K562 (cell line): Measurements from ENCODE around the gene AGAP3. TPM values are rescaled to one million over a fixed set of nuclear protein-coding genes. Genes with fewer than 3 reads are reported as not detected.
A peak's percentile ranks its signal among the peaks of the same experiment; 100 is the strongest.

Experiments
- ATF4 ChIP-seq: fragments of 450-650 bp; formaldehyde crosslinking; IDR thresholded peaks from 2 replicates; pipeline ENCODE4 v1.4.0; 2022; ENCODE audit warnings: mild to moderate bottlenecking, moderate library complexity
- CBX1 ChIP-seq: sonication (generic); IDR thresholded peaks from 2 replicates; pipeline ENCODE4 v1.6.1; 2016; ENCODE audit warnings: antibody characterized with exemption, low read depth, mild to moderate bottlenecking
- CTCF ChIP-seq, 3 experiments: IDR thresholded peaks in 2 of 3; conservative IDR thresholded peaks in 1 of 3; 2 replicates each; pipeline ENCODE4 v1.5.1; 2011 to 2012; ENCODE audit warnings: low read length in 3 of 3, mild to moderate bottlenecking in 3 of 3, control low read depth in 2 of 3, improper control_type of control experiment in 1 of 3, inconsistent platforms in 1 of 3, low read depth in 1 of 3, mixed read lengths in 1 of 3, moderate library complexity in 1 of 3; ENCODE audit not compliant: insufficient read depth in 2 of 3
- IFI16 ChIP-seq: fragments of 250-450 bp; sonication (Bioruptor Pico); IDR thresholded peaks from 2 replicates; pipeline ENCODE4 v2.1.2; 2022; ENCODE audit warnings: mild to moderate bottlenecking, inconsistent platforms
- KAT7 ChIP-seq: sonication (generic); formaldehyde crosslinking; IDR thresholded peaks from 2 replicates; pipeline ENCODE4 v1.8.0; 2022; ENCODE audit warnings: missing genetic modification reagents, mild to moderate bottlenecking, borderline replicate concordance
- KLF1 ChIP-seq: fragments of 450-650 bp; IDR thresholded peaks from 2 replicates; pipeline ENCODE4 v1.6.1; 2016; ENCODE audit warnings: missing genetic modification characterization, missing compliant biosample characterization
- MAZ ChIP-seq, 2 experiments: fragments of 450-650 bp in 1 of 2; sonication (generic) in 1 of 2; formaldehyde crosslinking; IDR thresholded peaks in 1 of 2; conservative IDR thresholded peaks in 1 of 2; 2 replicates each; pipeline versions ENCODE4 v1.4.0 to v1.5.0; 2020; ENCODE audit warnings: mild to moderate bottlenecking in 1 of 2, missing genetic modification reagents in 1 of 2
- NFATC3 ChIP-seq: fragments of 450-650 bp; IDR thresholded peaks from 2 replicates; pipeline ENCODE4 v1.6.1; 2017; ENCODE audit warnings: mild to moderate bottlenecking
- PHF8 ChIP-seq: fragments of 200-600 bp; sonication (generic); IDR thresholded peaks from 2 replicates; pipeline ENCODE4 v1.6.1; 2012; ENCODE audit warnings: mixed run types, mild to moderate bottlenecking, inconsistent platforms, low read length, moderate library complexity, borderline replicate concordance
- RAD51 ChIP-seq: fragments of 450-650 bp; IDR thresholded peaks from 2 replicates; pipeline ENCODE4 v1.7.1; 2016; ENCODE audit warnings: low read depth, mild to moderate bottlenecking, borderline replicate concordance
- RBM15 ChIP-seq: fragments of 200-400 bp; formaldehyde crosslinking; IDR thresholded peaks from 2 replicates; pipeline ENCODE4 v1.6.1; 2018; ENCODE audit warnings: mild to moderate bottlenecking, low read length, moderate library complexity; ENCODE audit not compliant: insufficient read depth
- RERE ChIP-seq: sonication (generic); formaldehyde crosslinking; IDR thresholded peaks from 2 replicates; pipeline ENCODE4 v1.8.0; 2023; ENCODE audit warnings: missing genetic modification reagents, mild to moderate bottlenecking, borderline replicate concordance
- SMAD4 ChIP-seq: fragments of 250-450 bp; sonication (Bioruptor Pico); conservative IDR thresholded peaks from 2 replicates; pipeline ENCODE4 v1.8.0; 2021; ENCODE audit warnings: inconsistent platforms, mild to moderate bottlenecking, moderate library complexity
- ZC3H4 ChIP-seq: sonication (generic); formaldehyde crosslinking; IDR thresholded peaks from 2 replicates; pipeline ENCODE4 v1.9.0; 2021; ENCODE audit warnings: missing genetic modification reagents, borderline replicate concordance
- ZNF280B ChIP-seq: fragments of 250-450 bp; sonication (Bioruptor Pico); IDR thresholded peaks from 2 replicates; pipeline ENCODE4 v1.5.1; 2021; ENCODE audit warnings: mild to moderate bottlenecking
- ZNF444 ChIP-seq: fragments of 250-450 bp; sonication (Bioruptor Pico); IDR thresholded peaks from 2 replicates; pipeline ENCODE4 v1.4.0; 2020; ENCODE audit warnings: mild to moderate bottlenecking, moderate library complexity
- ZNF77 ChIP-seq: fragments of 250-450 bp; sonication (Bioruptor Pico); IDR thresholded peaks from 2 replicates; pipeline ENCODE4 v1.5.0; 2020
- ZNF778 ChIP-seq: fragments of 450-650 bp; formaldehyde crosslinking; IDR thresholded peaks from 2 replicates; pipeline ENCODE4 v1.4.0; 2020; ENCODE audit warnings: mild to moderate bottlenecking, moderate library complexity
- polyA plus RNA-seq, 8 experiments: library from polyadenylated mRNA; depleted of rRNA in 4 of 8; stranded (reverse) in 5 of 8; unstranded in 3 of 8; fragments of >200 nt; fragmentation: Nextera tagmentation in 2 of 8; fragmentation: Illumina TruSeq in 1 of 8; extraction: Ambion mirVana in 2 of 8; extraction: Trizol in 1 of 8; gene quantifications; 2 replicates each; pipeline versions ENCODE4 v1.2.1 to v1.2.3, GENCODE V29; 2011 to 2014; ENCODE audit warnings: inconsistent platforms in 1 of 8, missing spikeins in 1 of 8
- total RNA-seq, 7 experiments: library from RNA; depleted of rRNA in 6 of 7; stranded (reverse); fragments of >200 nt in 6 of 7; fragmentation: Illumina TruSeq in 2 of 7; extraction: Trizol in 2 of 7; gene quantifications; 2 replicates each; pipeline versions ENCODE4 v1.2.1 to v1.2.3, GENCODE V29; 2011 to 2021; ENCODE audit warnings: low replicate concordance in 1 of 7

The AGAP3 gene
- total and polyA plus RNA-seq, 9 of the 15 experiments (the other 6 are each of a cell fraction or from before 2014, with no cell fraction given): 3.4 to 208 (median 62.2) TPM

GRCh38 chr7:151080522-151081169 lies 5.6 kb upstream of the AGAP3 start, which contains the start of gene FASTK (continued):
- TF ChIP-seq ATF4: peak; percentile 7
- TF ChIP-seq ZNF444 (CRISPR knock-in tag): no peak
- TF ChIP-seq CTCF (IDR thresholded peaks at IDR 0.05 in 2 of 3, conservative IDR thresholded peaks at IDR 0.05 in 1 of 3; ENCODE audit: insufficient read depth in 2 of 3, low read depth in 1 of 3, low read length in 3 of 3): no peak
- TF ChIP-seq NFATC3: no peak
- TF ChIP-seq CBX1: peak; percentile 58
- TF ChIP-seq ZNF280B (CRISPR knock-in tag): no peak
- no peak for TF ChIP-seq KLF1
- no peak for TF ChIP-seq ZNF77 (CRISPR knock-in tag)
- TF ChIP-seq KAT7 (CRISPR knock-in tag): peak; percentile 77
- TF ChIP-seq ZC3H4: 0 out of 2 replicates have a peak, but pooled peaks have one; percentile 21
- peak; percentile 99 for TF ChIP-seq MAZ (CRISPR knock-in tag; conservative IDR thresholded peaks at IDR 0.05 in 1 of 2, IDR thresholded peaks at IDR 0.05 in 1 of 2)
- TF ChIP-seq RAD51: no peak
- no peak for TF ChIP-seq RERE (CRISPR knock-in tag)
- no peak for TF ChIP-seq IFI16 (CRISPR knock-in tag)
- peak; percentile 82 for TF ChIP-seq SMAD4 (CRISPR knock-in tag)
- peak; percentile 95 for TF ChIP-seq PHF8
- no peak for TF ChIP-seq RBM15
- no peak for TF ChIP-seq ZNF778 (CRISPR knock-in tag)
